Measurements from ENCODE around the gene PLEKHM1.

Gene PLEKHM1

DNA sequence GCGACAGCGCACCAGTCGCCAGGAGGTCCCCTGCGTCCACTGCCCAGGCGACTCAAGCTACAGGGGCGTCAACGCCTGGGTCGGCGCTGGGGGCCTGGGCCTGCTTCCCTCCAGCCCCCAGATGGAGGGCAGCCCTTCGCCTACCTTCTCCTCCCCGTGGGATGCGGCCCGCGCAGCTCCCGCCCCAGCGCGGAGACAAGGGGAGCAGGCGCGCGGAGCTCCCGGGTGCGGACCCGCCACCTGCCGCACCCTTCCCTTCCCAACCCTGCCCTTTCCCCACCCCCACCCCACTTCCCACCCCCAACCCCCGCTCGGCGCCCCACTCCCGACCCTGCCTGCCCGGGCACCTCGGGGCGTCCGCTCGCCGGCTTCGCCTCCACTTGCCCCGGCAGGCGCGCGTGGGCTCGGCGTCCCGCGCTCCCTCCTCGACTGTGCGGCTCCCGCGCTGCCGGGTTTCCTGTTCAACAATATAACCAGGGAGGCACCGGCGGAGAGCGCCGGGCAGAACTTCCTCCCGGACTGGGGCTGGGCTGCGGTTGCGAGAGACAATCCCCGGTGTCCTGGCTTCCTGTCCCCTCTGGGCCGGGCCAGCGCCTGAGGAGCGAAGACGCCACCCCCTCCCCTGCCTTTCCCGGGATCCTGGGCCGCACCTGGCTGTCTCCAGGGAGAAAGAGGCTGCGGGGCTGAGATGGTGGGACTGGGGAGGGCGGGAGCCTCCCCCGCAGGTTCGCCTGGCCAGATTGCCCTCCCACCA, 57.9 kb downstream of the PLEKHM1 start, which contains the start of gene ARHGAP27:
Gene ARHGAP27, minus strand, starts transcription at position 466 of the 754 bp plus-strand sequence. CDS start 2,591 bp downstream, outside the sequence.
- peak; percentile 22 for DNase-seq (ENCODE audit: low read depth)
- peak within 1 kb of the TSS; percentile 43 for H3K4me3 ChIP-seq (ENCODE audit: low read depth, low read length)
- TF ChIP-seq, protein P1, sequence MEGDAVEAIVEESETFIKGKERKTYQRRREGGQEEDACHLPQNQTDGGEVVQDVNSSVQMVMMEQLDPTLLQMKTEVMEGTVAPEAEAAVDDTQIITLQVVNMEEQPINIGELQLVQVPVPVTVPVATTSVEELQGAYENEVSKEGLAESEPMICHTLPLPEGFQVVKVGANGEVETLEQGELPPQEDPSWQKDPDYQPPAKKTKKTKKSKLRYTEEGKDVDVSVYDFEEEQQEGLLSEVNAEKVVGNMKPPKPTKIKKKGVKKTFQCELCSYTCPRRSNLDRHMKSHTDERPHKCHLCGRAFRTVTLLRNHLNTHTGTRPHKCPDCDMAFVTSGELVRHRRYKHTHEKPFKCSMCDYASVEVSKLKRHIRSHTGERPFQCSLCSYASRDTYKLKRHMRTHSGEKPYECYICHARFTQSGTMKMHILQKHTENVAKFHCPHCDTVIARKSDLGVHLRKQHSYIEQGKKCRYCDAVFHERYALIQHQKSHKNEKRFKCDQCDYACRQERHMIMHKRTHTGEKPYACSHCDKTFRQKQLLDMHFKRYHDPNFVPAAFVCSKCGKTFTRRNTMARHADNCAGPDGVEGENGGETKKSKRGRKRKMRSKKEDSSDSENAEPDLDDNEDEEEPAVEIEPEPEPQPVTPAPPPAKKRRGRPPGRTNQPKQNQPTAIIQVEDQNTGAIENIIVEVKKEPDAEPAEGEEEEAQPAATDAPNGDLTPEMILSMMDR (conservative IDR thresholded peaks at IDR 0.05; ENCODE audit: low read depth, low read length), result no peak

DNA sequence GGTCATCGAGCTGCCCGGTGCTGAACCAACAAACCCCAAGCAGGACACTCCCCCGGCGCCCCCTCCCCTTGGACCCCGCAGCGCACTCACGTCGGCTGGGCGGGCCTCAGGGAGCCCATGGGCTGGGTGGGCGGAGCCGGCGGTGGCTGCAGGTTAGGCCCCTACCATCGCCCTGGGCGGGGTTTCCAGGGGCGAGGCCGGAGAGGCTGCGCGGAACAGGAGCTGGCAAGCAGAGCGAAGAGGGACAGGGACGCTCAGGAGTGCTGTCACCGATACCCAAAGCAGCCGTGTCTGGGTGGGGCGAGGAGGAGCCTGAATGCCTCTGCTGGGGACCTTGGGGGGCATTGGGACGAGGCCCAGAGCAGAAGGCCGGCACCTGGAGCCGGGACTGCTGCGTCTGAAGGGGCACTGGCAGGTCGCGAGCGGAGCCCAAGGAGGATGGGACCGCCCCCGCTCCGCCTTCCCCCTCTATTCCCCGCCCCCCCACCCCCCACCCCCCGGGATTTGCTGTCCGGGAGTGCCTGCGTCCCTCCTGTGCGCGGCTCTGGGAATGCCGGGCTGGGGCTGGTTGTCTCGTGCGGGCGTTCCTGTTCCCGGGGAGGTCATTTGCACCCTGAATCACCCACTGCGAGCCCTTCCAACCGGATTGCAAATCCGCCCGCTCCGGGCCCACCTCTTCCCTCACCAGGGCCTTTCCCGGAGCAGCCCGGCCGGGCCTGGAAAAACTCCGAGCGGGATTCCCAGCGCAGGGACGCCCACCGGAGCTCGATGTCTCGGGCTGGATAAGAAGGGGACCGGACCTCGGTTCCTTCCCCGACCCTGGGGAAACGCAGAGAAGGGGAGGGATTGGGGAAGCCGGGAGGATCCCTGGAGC, 58.8 kb downstream of the PLEKHM1 start:
- peak; percentile 20 for DNase-seq (ENCODE audit: low read depth)
- H3K4me3 ChIP-seq (ENCODE audit: low read depth, low read length), result peak overlapping the region; percentile 43
- TF ChIP-seq, protein P1 (conservative IDR thresholded peaks at IDR 0.05; ENCODE audit: low read depth, low read length), result no peak

DNA sequence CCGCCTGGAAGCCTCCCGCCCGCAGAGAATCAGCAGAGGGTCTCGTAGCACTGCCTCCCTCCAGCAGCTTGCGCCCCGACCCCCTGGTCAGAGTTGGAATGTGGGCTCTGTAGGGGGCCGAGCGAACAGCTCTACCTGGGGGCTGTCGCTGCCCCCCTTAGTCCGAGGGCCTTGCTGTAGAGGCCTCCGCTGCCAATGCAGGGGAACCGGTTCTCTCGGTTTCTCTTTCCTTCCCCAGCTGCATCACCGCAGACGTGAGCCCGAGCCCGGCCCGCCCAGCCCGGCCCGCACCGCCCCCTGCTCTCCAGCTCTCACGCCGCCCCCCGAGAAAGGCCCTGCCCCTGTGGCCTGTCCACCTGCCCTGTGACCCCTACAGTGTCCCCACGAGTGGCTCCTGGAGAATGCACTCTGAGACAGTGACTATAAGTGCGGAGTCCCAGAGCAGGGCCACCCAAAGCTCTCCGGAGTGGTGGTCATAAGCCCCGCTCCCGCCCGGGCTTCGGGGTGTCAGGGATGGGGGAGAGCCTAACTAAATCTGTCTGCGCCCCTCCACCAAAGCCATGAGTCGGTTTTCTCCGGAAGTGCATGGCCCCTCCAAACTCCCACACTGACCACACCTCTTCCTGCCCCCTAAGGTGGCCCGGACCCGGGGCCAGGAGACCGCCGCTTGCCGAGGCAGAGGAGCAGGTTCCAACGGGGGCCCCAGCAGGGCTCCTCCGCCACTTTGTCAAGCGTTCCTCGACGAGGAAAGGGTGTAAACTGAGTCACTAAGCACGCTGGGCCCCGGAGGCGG, 59.6 kb downstream of the PLEKHM1 start:
- DNase-seq (ENCODE audit: low read depth), result peak; percentile 36
- TF ChIP-seq, protein P1 (conservative IDR thresholded peaks at IDR 0.05; ENCODE audit: low read depth, low read length), result no peak

DNA sequence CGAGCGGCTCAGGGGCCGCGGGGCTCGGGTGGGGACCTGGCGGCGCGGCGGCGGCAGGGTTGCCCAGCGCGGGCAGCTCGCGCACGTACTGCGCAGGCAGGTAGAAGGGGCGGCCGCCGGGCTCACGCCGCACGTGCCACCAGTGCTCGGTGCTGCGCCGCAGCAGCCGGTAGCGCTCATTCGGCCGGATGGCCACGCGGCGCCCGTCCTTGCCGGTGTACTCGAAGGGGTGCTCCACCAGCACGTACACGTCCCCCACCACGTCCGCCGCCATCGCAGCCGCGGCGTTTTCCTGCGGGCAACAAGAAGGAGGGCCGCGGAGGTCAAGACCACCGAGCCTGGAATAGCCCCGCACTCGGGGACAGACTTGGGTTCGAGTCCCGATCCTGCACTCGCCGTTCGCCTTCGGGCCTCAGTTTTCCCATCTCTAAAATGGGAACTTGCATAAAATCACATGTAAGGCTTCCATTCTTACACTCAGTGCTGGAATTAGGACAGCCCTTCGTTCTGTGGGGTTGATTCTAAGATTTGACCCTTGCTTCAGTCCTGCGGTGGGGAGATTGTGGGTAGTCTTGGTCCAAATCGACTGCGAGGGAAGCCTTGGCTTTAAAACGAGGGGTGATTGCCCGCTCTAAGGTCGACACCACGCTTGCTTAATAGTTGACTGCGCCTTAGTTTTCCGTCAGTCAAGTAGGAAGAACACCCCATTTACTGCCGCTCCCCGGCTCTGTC, 60.3 kb downstream of the PLEKHM1 start:
- TF ChIP-seq, protein P1 (conservative IDR thresholded peaks at IDR 0.05; ENCODE audit: low read depth, low read length), result no peak
- no peak for DNase-seq (ENCODE audit: low read depth)
- peak overlapping the region; percentile 42 for H3K4me3 ChIP-seq (ENCODE audit: low read depth, low read length)

More for the DNA sequence above, 59.6 kb downstream of the PLEKHM1 start:
- H3K4me3 ChIP-seq (ENCODE audit: low read depth, low read length), result peak overlapping the region; percentile 43

DNA sequence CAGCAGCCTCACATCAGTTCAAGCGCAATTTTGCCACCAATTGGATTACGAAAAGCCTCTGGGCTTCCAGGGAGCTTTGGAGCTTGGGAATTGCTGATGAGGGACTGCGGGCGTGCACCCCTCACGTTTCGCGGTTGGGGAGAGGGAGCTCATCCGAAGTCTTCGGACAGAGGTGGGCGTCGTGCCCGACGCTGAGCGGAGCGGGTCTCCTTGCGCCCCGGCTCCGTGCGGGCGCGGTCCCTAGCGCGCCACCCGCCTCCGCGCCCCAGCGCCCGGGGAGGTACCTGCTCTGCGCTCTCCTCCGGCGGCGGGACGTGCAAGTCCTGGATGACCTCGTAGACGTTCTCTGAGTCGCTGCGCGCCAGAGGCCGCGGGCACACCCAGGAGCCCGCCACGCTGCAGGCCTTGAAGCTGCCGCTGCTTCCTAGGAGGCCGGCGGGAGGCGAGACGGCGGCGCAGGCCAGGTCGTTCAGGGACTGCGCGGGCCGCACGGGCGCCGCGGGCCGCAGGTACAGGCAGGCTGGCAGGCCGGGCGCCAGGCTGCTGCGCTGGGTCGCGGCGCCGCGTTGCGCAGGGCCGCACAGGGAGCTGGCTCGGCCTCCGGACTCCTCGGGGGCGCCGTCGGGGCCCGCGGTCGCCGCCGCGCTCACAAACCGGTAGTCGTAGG, 61.0 kb downstream of the PLEKHM1 start:
- TF ChIP-seq, protein P1 (conservative IDR thresholded peaks at IDR 0.05; ENCODE audit: low read depth, low read length), result no peak
- DNase-seq (ENCODE audit: low read depth), result no peak
- no peak overlapping the region for H3K4me3 ChIP-seq (ENCODE audit: low read depth, low read length)
